SH-SY5Y (cell line): ENCODE measurements around the gene MRPL30.

Experiments
- GATA2 ChIP-seq: IDR thresholded peaks from 2 replicates; pipeline ENCODE4 v1.6.1; 2011; ENCODE audit warnings: mild to moderate bottlenecking, low read depth, low read length
- GATA3 ChIP-seq: IDR thresholded peaks from 2 replicates; pipeline ENCODE4 v1.6.1; 2011; ENCODE audit warnings: low read depth, mild to moderate bottlenecking, low read length, moderate library complexity

- TF ChIP-seq GATA2, result no peak
- TF ChIP-seq GATA3, result no peak
Observed at GRCh38 chr2:99201959-99202678, 21.1 kb downstream of the MRPL30 start.
